Lung (tissue), 12 donors: Measurements from ENCODE around the gene RALGPS1. TPM values are rescaled to one million over a fixed set of nuclear protein-coding genes. Genes with fewer than 3 reads are reported as not detected.
A peak's percentile ranks its signal among the peaks of the same experiment; 100 is the strongest.

Experiments used
- ATAC-seq: fragments of 200-7000 bp; cut with Tn5 transposase; one replicate; pipeline ENCODE4 v1.9.1; 2020; ENCODE audit warnings: moderate number of reproducible peaks; ENCODE audit not compliant: insufficient read depth, low FRiP score
- DNase-seq, 3 donors: peaks; one replicate each; pipeline ENCODE4 v3.0.0-alpha.2; 2013 to 2017
- H3K27ac ChIP-seq, 2 donors: one replicate each; pipeline ENCODE4 v1.5.1; 2013; ENCODE audit warnings: mild to moderate bottlenecking in 2 of 2, moderate library complexity in 2 of 2, control low read depth in 1 of 2, inconsistent platforms in 1 of 2, low read depth in 1 of 2, low read length in 1 of 2
- H3K27me3 ChIP-seq, 3 donors: one replicate each; pipeline ENCODE4 v1.5.1; 2013; ENCODE audit warnings: low read length in 2 of 3; ENCODE audit not compliant: control insufficient read depth in 3 of 3, insufficient read depth in 3 of 3
- H3K36me3 ChIP-seq, 4 donors: one replicate each; pipeline ENCODE4 v1.5.1; 2013; ENCODE audit warnings: low read length in 4 of 4, mild to moderate bottlenecking in 1 of 4, moderate library complexity in 1 of 4; ENCODE audit not compliant: control insufficient read depth in 4 of 4, insufficient read depth in 4 of 4
- H3K4me1 ChIP-seq, 5 donors: one replicate each; pipeline ENCODE4 v1.5.1; 2013; ENCODE audit warnings: low read length in 5 of 5, mild to moderate bottlenecking in 2 of 5, moderate library complexity in 1 of 5; ENCODE audit not compliant: control insufficient read depth in 5 of 5, insufficient read depth in 5 of 5
- H3K4me3 ChIP-seq: one replicate; pipeline ENCODE4 v1.5.1; 2013; ENCODE audit warnings: mild to moderate bottlenecking, control low read depth, moderate library complexity
- H3K9ac ChIP-seq, 2 donors: one replicate each; pipeline ENCODE4 v1.5.1; 2013; ENCODE audit warnings: low read length in 2 of 2, control low read depth in 1 of 2; ENCODE audit not compliant: insufficient read depth in 1 of 2
- H3K9me3 ChIP-seq, 4 donors: one replicate each; pipeline ENCODE4 v1.5.1; 2013; ENCODE audit warnings: low read length in 3 of 4, mild to moderate bottlenecking in 1 of 4, moderate library complexity in 1 of 4; ENCODE audit not compliant: control insufficient read depth in 4 of 4, insufficient read depth in 3 of 4
- CTCF ChIP-seq: IDR thresholded peaks from 2 replicates; pipeline ENCODE4 v1.5.1; 2012; ENCODE audit warnings: mild to moderate bottlenecking; ENCODE audit errors: control extremely low read depth, extremely low read depth
- WGBS, 2 donors: extraction: QIAGEN DNeasy Blood & Tissue Kit; methylation state at CpG; one replicate each; pipeline ENCODE4 v1.1.7; 2013; 5-methylcytosine and 5-hydroxymethylcytosine counted together
- polyA plus RNA-seq, 2 donors: library from polyadenylated mRNA; stranded (reverse); fragments of 200-250 nt; gene quantifications; one replicate each; pipeline ENCODE4 v1.2.1, GENCODE V29; 2013
- total RNA-seq, 2 donors: library from RNA; depleted of rRNA in 1 of 2; stranded (reverse); fragments of >200 nt in 1 of 2; gene quantifications; one replicate each; pipeline ENCODE4 v1.2.1, GENCODE V29; 2014 to 2021
- donor health status: control.
- donor health status: control.
- donor health status: Bipolar disorder and iron deficiency.
- donor health status: healthy.
- donor health status: DM: yes; HTN: yes; CAD: no.

Gene RALGPS1
- total and polyA plus RNA-seq, 4 donors, result 3.5 to 30.3 (median 11.9) TPM

GRCh38 chr9:127081250-127082185, 166.9 kb downstream of the RALGPS1 start:
- H3K4me3 ChIP-seq, result no peak overlapping the region
- H3K27ac ChIP-seq, result no peak overlapping the region
- no peaks in the 10 kb centered on the region for H3K27me3 ChIP-seq
- no peaks in the 10 kb centered on the region for H3K36me3 ChIP-seq
- TF ChIP-seq CTCF, result no peak
- peak overlapping the region in 1 of 2 donors; percentile 6 for H3K9ac ChIP-seq
- H3K9me3 ChIP-seq, result no peaks in the 10 kb centered on the region
- DNase-seq (no peak), ATAC-seq (no peak)
- whole genome bisulfite sequencing, 2 donors, result 93 to 96% methylated on average over 8 of the region's 8 CpGs
- H3K4me1 ChIP-seq, result peaks cover 0 to 12% (median 5%) of the 10 kb centered on the region in 5 donors

- no peak for ATAC-seq
- WGBS, 2 donors, result 86 to 91% methylated on average over 4 to 5 of the region's 5 CpGs
- no peak for DNase-seq
These were observed 168.8 kb downstream of the RALGPS1 start for GRCh38 chr9:127083138-127083980.

More at GRCh38 chr9:127083138-127083980, 168.8 kb downstream of the RALGPS1 start:
- no peaks in the 10 kb centered on the region for H3K9me3 ChIP-seq
- no peak overlapping the region for H3K4me3 ChIP-seq
- no peak overlapping the region for H3K27ac ChIP-seq
- TF ChIP-seq CTCF, result no peak
- peaks cover 0 to 4% (median 0%) of the 10 kb centered on the region in 5 donors for H3K4me1 ChIP-seq
- no peaks in the 10 kb centered on the region for H3K36me3 ChIP-seq
- H3K27me3 ChIP-seq, result no peaks in the 10 kb centered on the region
- H3K9ac ChIP-seq, result no peak overlapping the region
